NT2/D1 (cell line): Measurements from ENCODE around the gene ERGIC1.

ENCODE experiments used
- YY1 ChIP-seq: IDR thresholded peaks from 2 replicates; pipeline ENCODE4 v1.6.1; 2011; ENCODE audit not compliant: insufficient read length, insufficient read depth
- ZNF274 ChIP-seq: IDR thresholded peaks from 2 replicates; pipeline ENCODE4 v1.6.1; 2011; ENCODE audit warnings: mild to moderate bottlenecking, low read depth, low read length

GRCh38 chr5:172832383-172833315 lies 1.4 kb upstream of the ERGIC1 start:
- TF ChIP-seq ZNF274 (no peak), YY1 (no peak)
